Posterior vena cava (tissue), 2 donors: Measurements from ENCODE around the gene CACNB4. TPM values are rescaled to one million over a fixed set of nuclear protein-coding genes. Genes with fewer than 3 reads are reported as not detected.
"Not testable (repeated sequence)": the region's sequence is repeated elsewhere in the genome, so short reads cannot be mapped to it uniquely, and the experiment has no call there.

Source experiments
- DNase-seq: peaks from one replicate; pipeline ENCODE4 v3.0.0-alpha.2; 2020; ENCODE audit warnings: low spot score
- intact Hi-C, 2 donors: fragments of 100-400 bp; cut with DNase I; formaldehyde crosslinking; loops; one replicate each; pipeline versions ENCODE4 v1.14.1 to v1.14.2; 2022 to 2023
- total RNA-seq, 2 donors: library from RNA; stranded (reverse); fragmentation: NEBNext Ultra II Directional; extraction: Animal tissue kit (Norgen Biotek cat#: 25700); gene quantifications; one replicate each; pipeline ENCODE4 v1.2.1, GENCODE V29; 2021
- donor health status: DM: yes; HTN: yes; CAD: no.
- donor health status: DM: yes; HTN: yes; CAD: no.

CACNB4 gene
- total RNA-seq, 2 donors from 2014 or later = 8.6 to 10.5 TPM

DNA sequence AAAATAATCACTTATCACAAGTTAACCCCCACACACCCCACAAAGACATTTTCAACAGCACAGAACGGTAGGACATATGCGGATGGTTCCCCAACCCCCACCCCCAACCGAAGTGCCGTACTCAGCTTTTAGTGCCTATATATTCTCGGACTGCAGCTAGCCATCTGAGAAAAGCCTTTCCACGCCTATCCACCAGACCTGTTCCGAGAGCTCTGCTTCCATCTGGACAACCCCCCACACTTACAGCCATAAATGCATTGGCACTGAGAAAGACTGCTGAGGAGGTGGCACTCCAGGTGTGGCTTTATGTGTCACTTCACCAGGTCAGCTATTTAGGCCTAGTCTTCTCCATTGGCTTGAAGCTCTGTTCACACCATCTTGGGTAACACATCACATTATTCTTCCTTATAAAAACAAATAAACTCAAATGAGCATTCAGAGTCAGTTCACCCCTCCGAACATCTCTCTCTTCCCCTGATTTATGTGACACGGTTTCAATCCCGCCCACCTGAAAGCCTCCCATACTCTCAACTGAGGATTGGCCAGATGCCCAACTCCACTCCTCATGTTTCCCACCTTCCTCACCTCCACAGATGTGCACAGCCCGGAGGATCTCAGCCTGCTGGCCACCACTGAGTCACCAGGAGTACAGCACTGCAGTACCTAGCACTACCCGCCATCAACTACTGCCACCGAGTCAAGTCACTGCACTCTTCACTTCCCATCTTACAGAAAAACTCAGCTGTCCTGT is 127.4 kb downstream of the CACNB4 start:
- intact Hi-C loops = no loop called here

GRCh38 chr2:151968770-151969470 is 129.9 kb downstream of the CACNB4 start:
- intact Hi-C loops = no loop called here
- DNase-seq = no peak

More for the DNA sequence above, 127.4 kb downstream of the CACNB4 start:
- DNase-seq = no peak

DNA sequence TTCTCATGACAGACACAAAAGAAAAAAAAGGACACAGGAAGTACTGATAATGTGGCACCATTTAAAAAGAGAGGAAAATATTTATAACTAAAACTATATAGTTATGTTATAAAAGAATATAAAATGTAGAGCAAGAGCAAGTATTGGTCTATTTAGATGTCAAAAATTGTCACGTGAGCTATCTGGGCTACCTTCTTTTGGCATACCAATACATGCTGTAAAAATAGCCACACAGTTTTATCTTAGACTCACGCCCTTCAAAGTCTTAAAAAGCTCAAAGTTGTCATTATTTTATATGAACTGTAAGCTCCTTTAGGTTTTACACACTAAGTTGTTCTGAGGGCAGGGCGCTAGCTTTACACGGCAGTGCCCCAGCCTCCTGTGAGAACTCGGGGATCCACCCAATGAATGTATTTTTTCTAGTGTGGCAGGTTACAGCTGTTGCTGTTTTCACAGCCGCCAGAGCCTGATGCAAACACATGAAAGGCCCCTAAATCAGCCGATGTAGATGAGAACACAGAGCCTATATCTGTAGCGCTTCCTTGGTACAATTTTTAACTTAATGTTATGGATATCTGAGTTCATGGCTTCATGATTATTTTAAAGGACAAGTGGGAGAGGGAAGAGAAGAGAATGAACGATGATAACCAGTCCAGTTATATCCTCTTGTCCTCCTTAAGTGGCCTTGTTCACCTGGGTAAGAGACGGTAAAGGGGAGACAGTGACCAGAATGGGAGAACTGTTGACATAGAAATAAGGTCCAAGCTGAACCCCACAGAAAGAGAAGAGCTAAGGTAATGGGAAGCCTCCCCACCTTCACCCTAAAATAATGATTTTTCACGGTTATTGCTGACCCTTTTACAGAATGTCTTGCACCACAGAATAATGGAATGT is 130.8 kb downstream of the CACNB4 start:
- intact Hi-C loops = no loop called here
- no peak for DNase-seq

- DNase-seq = no peak
- intact Hi-C loops = no loop called here
Measured at GRCh38 chr2:151965884-151966283, 133.0 kb downstream of the CACNB4 start.

GRCh38 chr2:151961558-151961957 is 137.3 kb downstream of the CACNB4 start:
- DNase-seq = no peak
- intact Hi-C loops = no loop called here

GRCh38 chr2:151959238-151959637 is 139.6 kb downstream of the CACNB4 start:
- DNase-seq = no peak
- intact Hi-C loops = no loop called here

GRCh38 chr2:151953467-151953866 is 145.4 kb downstream of the CACNB4 start:
- intact Hi-C loops = no loop called here

DNA sequence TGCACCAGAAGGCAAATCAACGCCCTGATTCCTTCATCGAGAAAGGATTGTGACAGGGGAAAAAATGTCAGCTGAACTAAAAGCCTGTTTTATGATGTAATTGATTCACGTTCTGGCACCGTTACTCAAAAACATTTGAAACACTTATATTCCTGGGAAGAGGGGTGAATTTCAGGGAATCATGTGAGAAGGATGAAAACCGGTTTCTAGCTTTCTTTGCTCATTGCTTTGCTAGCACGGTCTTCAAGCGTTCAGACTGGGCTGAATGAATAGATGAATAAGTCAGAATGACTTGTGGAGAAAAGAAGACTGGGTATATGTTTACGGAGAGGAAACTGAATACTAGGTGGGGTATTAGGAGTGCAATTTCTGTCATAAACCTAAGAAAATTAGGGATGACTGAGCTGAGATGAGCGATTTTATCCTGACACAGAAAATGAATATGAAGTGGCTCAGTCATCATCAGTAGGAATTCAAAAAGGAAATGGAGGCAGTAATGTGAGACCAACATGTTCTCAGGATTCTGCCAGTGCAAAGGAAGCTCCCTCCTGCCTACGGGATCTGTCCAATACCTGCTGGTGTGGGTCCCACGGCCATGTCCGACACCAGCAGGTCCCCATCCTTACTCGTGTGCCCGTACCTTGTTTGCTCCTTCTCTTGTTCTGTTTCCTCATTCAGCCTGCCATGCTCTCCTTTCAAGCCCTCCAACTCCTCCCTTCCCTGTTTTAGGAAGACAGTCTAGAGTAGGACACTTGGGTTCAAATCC is 146.0 kb downstream of the CACNB4 start:
- no peak for DNase-seq
- intact Hi-C loops = no loop called here

More at GRCh38 chr2:151953467-151953866, 145.4 kb downstream of the CACNB4 start:
- DNase-seq = no peak

DNA sequence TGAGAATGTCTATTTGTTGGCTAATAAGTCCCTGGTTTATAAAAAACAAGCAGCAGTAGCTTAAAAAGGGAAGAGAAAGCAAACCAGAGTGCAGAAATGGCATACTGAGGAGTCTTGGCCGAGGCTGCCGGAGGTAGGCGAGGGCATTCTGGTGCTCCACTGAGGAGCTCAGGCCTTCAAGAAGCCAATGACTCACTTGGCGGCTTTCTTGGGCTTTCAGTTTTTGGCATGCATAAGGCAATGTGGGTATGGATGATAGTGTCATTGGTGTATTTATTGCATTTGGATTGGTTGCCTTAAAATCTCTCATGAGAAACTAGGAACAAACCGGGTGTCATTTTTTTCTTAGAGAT is 151.1 kb downstream of the CACNB4 start:
- peak; percentile 85 for DNase-seq
- intact Hi-C loops = no loop called here

DNA sequence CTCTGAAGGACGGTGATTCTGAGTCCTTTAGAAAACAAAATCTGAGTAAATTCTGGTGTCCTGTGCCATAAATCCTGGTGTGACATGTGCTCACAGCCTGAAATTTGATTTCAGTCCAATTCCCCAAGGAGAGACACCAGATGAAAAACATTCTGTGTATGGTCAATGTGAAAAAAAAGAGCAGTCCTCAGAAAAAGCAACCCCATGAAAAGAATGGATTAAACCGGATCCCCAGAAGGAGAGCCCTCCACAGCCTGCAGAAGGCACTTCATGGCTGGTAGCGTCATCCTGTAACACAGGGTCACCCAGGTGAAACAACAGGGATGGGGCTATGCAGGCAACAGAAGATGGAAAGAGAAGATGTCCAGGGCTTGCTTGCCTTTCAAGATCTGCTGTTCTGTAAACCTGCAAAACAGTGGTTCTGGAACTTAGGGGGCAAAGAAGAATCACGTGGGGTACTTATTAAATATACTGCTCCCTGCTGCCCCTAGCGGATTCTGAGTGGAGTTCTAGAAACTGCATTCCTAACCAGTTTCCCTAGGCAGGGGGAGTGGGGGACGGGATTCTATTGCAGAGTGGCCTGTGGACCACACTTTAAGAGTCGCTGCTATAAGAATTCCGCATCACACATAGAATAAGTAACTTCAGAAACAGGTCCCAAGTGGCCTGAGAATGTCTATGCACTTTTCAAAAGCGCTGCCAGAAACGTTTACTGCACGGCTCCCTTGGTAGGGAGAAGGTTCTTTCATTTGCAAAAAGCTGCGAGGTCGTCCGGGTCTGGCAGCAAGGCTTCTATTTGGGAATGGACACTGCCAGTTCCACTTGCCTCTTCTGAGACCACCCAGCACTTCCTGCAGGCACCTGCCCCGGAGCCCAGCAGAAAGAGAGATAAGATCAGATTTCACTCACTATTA is 151.7 kb downstream of the CACNB4 start:
- DNase-seq = no peak

DNA sequence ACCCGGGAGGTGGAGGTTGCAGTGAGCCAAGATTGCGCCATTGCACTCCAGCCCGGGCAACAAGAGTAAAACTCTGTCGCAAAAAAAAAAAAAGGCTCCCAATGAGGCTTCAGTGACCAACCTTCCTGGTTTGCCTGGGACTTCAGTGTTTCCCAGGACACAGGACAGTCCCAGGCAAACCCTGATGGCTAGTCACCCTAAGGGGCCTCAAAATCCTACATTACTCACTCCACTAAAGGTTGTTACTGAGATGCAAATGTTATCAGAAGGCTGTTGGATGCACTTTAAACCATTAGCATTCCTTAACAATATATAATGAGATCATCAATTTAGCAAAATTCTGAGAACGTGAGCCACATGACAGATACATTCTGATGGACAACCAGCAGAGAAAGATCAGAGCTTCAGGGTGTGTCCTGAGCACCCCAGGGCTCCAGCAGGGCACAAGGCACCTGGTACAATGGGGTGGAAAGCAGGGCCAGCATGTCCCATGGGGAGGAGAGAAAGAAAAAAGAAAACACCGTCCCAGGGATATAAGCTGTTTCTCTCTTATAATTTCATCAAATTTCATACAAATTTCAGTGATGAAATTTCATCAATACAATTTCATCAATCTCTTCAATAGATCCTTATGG is 152.5 kb downstream of the CACNB4 start:
- intact Hi-C loops = no loop called here
- DNase-seq = no peak

More for the DNA sequence above, 151.7 kb downstream of the CACNB4 start:
- intact Hi-C loops = no loop called here

DNA sequence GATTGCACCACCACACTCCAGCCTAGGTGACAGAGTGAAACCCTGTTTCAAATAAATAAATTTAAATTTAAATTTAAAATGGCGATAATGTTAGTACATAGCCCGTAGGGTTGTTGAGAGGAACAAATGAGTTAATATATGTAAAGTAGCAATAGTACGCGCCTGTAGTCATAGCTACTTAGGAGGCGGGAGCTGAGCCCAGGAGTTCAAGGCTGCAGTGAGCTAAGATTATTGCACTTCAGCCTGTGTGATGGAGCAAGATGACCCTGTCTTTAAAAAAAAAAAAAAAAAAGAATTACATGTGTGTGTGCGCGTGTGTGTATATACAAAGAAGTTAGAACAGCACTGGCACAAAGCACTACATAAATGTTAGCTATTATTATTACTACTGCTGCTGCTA is 153.2 kb downstream of the CACNB4 start:
- DNase-seq = no peak
- intact Hi-C loops = no loop called here

DNA sequence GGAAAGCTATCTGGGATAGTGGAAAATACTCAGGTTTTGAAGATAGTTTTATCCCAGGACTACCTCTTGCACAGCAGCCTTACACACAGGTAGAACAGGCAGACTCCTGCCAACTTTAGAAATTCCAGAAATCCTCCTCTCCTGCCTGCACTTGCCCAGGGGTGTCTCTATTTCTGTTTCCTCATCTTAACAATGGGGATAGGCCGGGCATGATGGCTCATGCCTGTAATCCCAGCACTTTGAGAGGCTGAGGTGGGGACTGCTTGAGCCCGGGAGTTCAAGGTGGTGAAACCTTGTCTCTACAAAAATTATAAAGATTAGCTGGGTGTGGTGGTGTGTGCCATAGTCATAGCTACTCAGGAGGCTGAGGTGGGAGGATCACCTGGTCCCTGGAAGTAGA is 153.7 kb downstream of the CACNB4 start:
- DNase-seq = no peak
- intact Hi-C loops = no loop called here

DNA sequence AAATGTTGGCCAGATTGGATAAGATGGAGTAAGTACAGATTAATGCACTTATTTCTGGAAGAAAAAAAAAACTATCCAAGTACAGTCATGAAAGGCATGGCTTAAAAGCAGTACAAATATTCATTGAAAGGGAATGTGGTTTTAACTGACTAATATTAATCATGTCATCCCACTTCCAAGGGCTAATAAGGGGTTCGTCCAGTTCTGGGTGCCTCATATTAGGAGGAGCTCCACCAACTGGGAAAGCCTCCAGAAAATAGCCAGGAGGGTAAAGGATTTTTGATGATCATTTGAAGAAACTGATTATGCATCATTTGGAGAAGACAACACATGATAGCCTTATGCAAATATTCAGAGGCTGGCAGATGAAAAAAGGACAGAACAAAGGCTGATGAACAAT is 155.4 kb downstream of the CACNB4 start:
- DNase-seq = no peak
- intact Hi-C loops = no loop called here

DNA sequence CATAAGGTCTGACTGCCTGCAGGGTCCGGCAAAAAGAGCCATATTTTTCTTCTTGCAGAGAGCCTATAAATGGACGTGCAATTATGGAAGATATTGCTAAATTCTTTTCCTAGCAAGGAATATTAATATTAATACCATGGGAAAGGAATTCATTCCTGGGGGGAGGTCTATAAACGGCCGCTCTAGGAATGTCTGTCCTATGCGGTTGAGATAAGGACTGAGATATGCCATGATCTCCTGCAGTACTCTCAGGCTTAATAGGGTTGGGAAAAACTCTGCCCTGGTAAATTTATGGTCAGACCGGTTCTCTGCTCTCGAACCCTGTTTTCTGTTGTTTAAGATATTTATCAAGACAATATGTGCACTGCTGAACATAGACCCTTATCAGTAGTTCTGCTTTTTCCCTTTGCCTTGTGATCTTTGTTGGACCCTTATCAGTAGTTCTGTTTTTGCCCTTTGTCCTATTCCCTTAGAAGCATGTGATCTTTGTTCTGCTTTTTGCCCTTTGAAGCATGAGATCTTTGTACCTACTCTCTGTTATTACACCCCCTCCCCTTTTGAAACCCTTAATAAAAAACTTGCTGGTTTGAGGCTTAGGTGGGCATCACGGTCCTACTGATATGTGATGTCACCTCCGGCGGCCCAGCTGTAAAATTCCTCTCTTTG is 156.2 kb downstream of the CACNB4 start:
- intact Hi-C loops, DNase-seq: not testable (repeated sequence)

DNA sequence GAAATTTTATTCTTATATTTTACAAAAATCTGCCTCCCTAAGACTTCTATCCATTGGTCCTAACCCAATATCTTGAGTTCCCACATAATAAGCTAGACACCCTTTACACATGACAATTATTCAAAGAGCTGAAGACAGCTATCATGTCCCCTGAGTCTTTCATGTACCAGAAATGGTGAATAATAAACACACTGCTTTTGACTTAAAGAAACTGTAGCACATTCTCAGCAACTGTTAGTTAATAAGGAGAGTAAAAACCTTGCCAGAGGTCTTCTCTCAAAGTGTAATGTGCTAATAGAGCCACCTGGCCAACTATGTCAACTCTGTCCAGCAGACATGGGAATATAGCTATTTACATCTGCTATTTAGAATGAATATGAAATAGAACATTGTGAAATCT is 160.9 kb downstream of the CACNB4 start:
- intact Hi-C loops = no loop called here
- DNase-seq = no peak

- no peak for DNase-seq
- intact Hi-C loops = no loop called here
Measured at GRCh38 chr2:151936626-151937025, 162.2 kb downstream of the CACNB4 start.
